BLaER1 treated with 17β-estradiol and CSF1 and Interleukin-3, amounts not matched to agents 10 nM and 100 nM (cell line): ENCODE measurements around the gene MASP2.
"Not testable (repeated sequence)": the region's sequence is repeated elsewhere in the genome, so short reads cannot be mapped to it uniquely, and the experiment has no call there.

Experiments
- H3K27ac ChIP-seq, 11 experiments: shearing (Covaris generic); formaldehyde crosslinking; 2 replicates each; pipeline ENCODE4 v1.8.1; 2022
- H3K27me3 ChIP-seq, 11 experiments: shearing (Covaris generic); formaldehyde crosslinking; 2 replicates each; pipeline ENCODE4 v1.8.1; 2022
- H3K36me3 ChIP-seq, 11 experiments: shearing (Covaris generic); formaldehyde crosslinking; 2 replicates each; pipeline ENCODE4 v1.8.1; 2022
- H3K4me1 ChIP-seq, 10 experiments: shearing (Covaris generic); formaldehyde crosslinking; 2 replicates each; pipeline ENCODE4 v1.8.1; 2022
- H3K4me2 ChIP-seq, 11 experiments: shearing (Covaris generic); formaldehyde crosslinking; 2 replicates each; pipeline ENCODE4 v1.8.1; 2022
- H3K4me3 ChIP-seq, 10 experiments: shearing (Covaris generic); formaldehyde crosslinking; 2 replicates each; pipeline ENCODE4 v1.8.1; 2022
- H3K9ac ChIP-seq, 11 experiments: shearing (Covaris generic); formaldehyde crosslinking; 2 replicates each; pipeline ENCODE4 v1.8.1; 2022
- H3K9me3 ChIP-seq, 11 experiments: shearing (Covaris generic); formaldehyde crosslinking; replicated peaks in 1 of 11; 2 replicates each; pipeline ENCODE4 v1.8.1; 2022
- H4K20me1 ChIP-seq, 11 experiments: shearing (Covaris generic); formaldehyde crosslinking; 2 replicates each; pipeline ENCODE4 v1.8.1; 2022
- Cebpa-rat ChIP-seq, 11 experiments: shearing (Covaris generic); IDR thresholded peaks; 2 replicates each; pipeline ENCODE4 v1.8.1; 2022

The MASP2 gene

GRCh38 chr1:11044849-11045427 is 2.1 kb downstream of the MASP2 start:
- Histone ChIP-seq H3K9ac (no peak overlapping the region), H3K4me2 (no peak overlapping the region), H4K20me1 (peaks cover 0 to 7% (median 0%) of the 10 kb centered on the region in 11 experiments; a peak in 1 of 22 replicates), H3K27me3 (no peaks in the 10 kb centered on the region), H3K9me3 (no peaks in the 10 kb centered on the region), H3K36me3 (no peaks in the 10 kb centered on the region), H3K4me1 (no peaks in the 10 kb centered on the region), H3K4me3 (no peak overlapping the region), H3K27ac (no peak overlapping the region)
- TF ChIP-seq Cebpa-rat (IDR thresholded peaks at IDR 0.05), result no peak

DNA sequence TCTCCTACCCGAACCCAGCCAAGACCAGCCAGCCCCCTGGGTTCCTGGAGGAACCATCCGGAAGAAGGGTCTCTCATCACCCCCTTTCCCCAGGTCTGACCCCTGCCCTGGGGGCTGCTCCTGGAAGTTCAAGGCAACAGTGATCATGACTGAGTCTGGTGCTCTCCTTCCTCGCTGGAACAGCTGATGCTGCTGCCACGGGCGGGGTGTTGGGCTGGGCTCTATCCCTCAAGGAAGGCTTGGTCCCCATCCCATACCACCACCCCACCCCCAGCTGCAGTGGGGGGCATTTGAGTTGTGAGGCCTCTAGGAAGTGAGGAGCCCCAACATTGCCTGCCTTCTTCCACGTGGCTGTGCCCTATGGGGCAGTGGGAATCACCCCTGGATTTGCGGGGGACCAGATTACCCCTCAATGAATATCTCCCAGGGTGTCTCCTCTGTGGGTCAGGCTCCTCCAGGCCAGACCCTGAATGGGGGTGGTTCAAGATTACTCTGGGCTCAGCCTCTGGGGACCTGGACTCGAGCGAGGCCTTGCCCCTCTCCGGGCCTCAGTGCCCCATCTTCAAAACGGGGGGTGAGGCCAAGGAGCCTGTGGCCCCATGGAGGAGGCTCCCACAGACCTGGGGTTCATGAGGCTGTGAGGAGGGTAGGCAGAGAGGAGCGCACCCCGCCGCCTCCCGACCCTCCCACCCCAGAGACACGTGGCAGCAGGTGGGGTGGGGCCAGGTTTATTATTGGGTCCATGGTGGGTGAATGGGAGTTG is 2.8 kb downstream of the MASP2 start:
- Histone ChIP-seq H3K4me1 (no peaks in the 10 kb centered on the region), H3K36me3 (no peaks in the 10 kb centered on the region), H3K4me2 (no peak overlapping the region), H3K27me3 (no peaks in the 10 kb centered on the region), H3K27ac (no peak overlapping the region), H4K20me1 (peaks cover 0 to 7% (median 0%) of the 10 kb centered on the region in 11 experiments; a peak in 1 of 22 replicates), H3K4me3 (no peak overlapping the region), H3K9ac (0 out of 22 replicates have a peak overlapping the region, but pooled peaks of 1 of the 11 experiments have one; percentile 5), H3K9me3 (no peaks in the 10 kb centered on the region)
- no peak for TF ChIP-seq Cebpa-rat (IDR thresholded peaks at IDR 0.05)

- H3K27me3 ChIP-seq, result no peaks in the 10 kb centered on the region
Observed at GRCh38 chr1:11042995-11043874, 3.8 kb downstream of the MASP2 start.

DNA sequence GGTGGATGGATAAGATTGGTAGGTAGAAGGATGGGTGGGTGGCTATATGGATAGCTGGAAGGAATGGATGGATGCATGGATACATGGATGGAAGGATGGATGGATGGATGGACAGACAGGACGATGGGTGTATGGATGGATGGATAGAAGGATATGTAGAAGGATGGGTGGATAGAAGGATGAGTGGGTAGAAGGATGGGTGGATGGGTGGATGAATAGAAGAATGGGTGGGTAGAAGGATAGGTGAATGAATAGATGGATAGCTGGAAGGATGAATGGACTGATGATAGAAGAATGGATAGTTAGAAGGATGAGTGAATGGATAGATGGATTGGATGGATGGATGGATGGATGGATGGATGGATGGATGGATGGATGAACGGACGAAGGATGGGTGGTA is 5.0 kb downstream of the MASP2 start:
- Histone ChIP-seq H3K27me3 (no peaks in the 10 kb centered on the region), H3K36me3 (no peaks in the 10 kb centered on the region), H3K9ac (no peak overlapping the region), H3K4me3 (no peak overlapping the region), H3K27ac (no peak overlapping the region), H3K4me2 (no peak overlapping the region), H4K20me1 (peaks cover 0 to 7% (median 0%) of the 10 kb centered on the region in 11 experiments; a peak in 1 of 22 replicates), H3K9me3 (no peaks in the 10 kb centered on the region), H3K4me1 (peaks cover 0 to 4% (median 0%) of the 10 kb centered on the region in 10 experiments; a peak in 3 of 20 replicates)
- TF ChIP-seq Cebpa-rat (IDR thresholded peaks at IDR 0.05), result no peak

More at GRCh38 chr1:11042995-11043874, 3.8 kb downstream of the MASP2 start:
- H3K4me2 ChIP-seq, result no peak overlapping the region
- no peak overlapping the region for H3K27ac ChIP-seq
- H4K20me1 ChIP-seq, result peaks cover 0 to 7% (median 0%) of the 10 kb centered on the region in 11 experiments; a peak in 1 of 22 replicates
- H3K4me1 ChIP-seq, result no peaks in the 10 kb centered on the region
- no peaks in the 10 kb centered on the region for H3K36me3 ChIP-seq
- H3K4me3 ChIP-seq, result no peak overlapping the region
- TF ChIP-seq Cebpa-rat (IDR thresholded peaks at IDR 0.05), result no peak
- no peaks in the 10 kb centered on the region for H3K9me3 ChIP-seq
- no peak overlapping the region for H3K9ac ChIP-seq

GRCh38 chr1:11041048-11041447 is 6.0 kb downstream of the MASP2 start:
- 0 out of 22 replicates have a peak, but pooled peaks cover 0 to under 1% (median 0%) of the 10 kb centered on the region in 11 experiments for H4K20me1 ChIP-seq
- H3K4me3 ChIP-seq, result no peak overlapping the region
- H3K4me2 ChIP-seq, result no peak overlapping the region
- H3K27me3 ChIP-seq, result no peaks in the 10 kb centered on the region
- peaks cover 0 to 4% (median 0%) of the 10 kb centered on the region in 10 experiments; a peak in 3 of 20 replicates for H3K4me1 ChIP-seq
- H3K9me3 ChIP-seq, result no peaks in the 10 kb centered on the region
- H3K27ac ChIP-seq, result no peak overlapping the region
- TF ChIP-seq Cebpa-rat (IDR thresholded peaks at IDR 0.05), result no peak
- no peak overlapping the region for H3K9ac ChIP-seq
- no peaks in the 10 kb centered on the region for H3K36me3 ChIP-seq

DNA sequence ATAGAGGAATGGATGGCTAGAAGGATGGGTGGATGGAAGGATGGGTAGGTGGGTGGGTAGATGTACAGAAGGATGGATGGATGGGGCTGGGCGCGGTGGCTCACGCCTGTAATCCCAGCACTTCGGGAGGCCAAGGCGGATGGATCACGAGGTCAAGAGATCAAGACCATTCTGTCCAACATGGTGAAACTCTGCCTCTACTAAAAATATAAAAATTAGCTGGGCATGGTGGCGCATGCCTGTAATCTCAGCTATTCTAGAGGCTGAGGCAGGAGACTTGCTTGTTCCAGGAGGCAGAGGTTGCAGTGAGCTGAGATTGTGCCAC is 7.0 kb downstream of the MASP2 start:
- not testable (repeated sequence) for H3K9ac ChIP-seq, H3K27ac ChIP-seq, H3K36me3 ChIP-seq, H3K9me3 ChIP-seq, H4K20me1 ChIP-seq, H3K4me2 ChIP-seq, H3K4me3 ChIP-seq, H3K27me3 ChIP-seq, H3K4me1 ChIP-seq

GRCh38 chr1:11039351-11040104 is 7.5 kb downstream of the MASP2 start:
- Histone ChIP-seq H3K9ac (no peak overlapping the region), H3K27me3 (no peaks in the 10 kb centered on the region), H3K4me1 (peaks cover 0 to 4% (median 0%) of the 10 kb centered on the region in 10 experiments; a peak in 3 of 20 replicates), H3K9me3 (no peaks in the 10 kb centered on the region), H3K4me3 (no peak overlapping the region), H3K27ac (no peak overlapping the region), H3K4me2 (no peak overlapping the region), H3K36me3 (no peaks in the 10 kb centered on the region), H4K20me1 (no peaks in the 10 kb centered on the region)
- TF ChIP-seq Cebpa-rat (IDR thresholded peaks at IDR 0.05), result no peak

GRCh38 chr1:11037740-11038182 is 9.3 kb downstream of the MASP2 start:
- Histone ChIP-seq H3K4me3 (no peak overlapping the region), H3K36me3 (no peaks in the 10 kb centered on the region), H3K4me1 (peaks cover 0 to 4% (median 0%) of the 10 kb centered on the region in 10 experiments; a peak in 3 of 20 replicates), H3K9me3 (no peaks in the 10 kb centered on the region), H3K27ac (no peak overlapping the region), H4K20me1 (no peaks in the 10 kb centered on the region), H3K4me2 (peak overlapping the region in 1 of 11 experiments; percentile 8; a peak in 1 of 22 replicates), H3K27me3 (no peaks in the 10 kb centered on the region), H3K9ac (no peak overlapping the region)
- no peak for TF ChIP-seq Cebpa-rat (IDR thresholded peaks at IDR 0.05)

- not testable (repeated sequence) for H3K27ac ChIP-seq, H3K4me2 ChIP-seq, H3K4me3 ChIP-seq, H3K4me1 ChIP-seq, H3K27me3 ChIP-seq, H3K9me3 ChIP-seq, H3K36me3 ChIP-seq, H4K20me1 ChIP-seq, H3K9ac ChIP-seq
Observed at GRCh38 chr1:11037019-11037739, 9.9 kb downstream of the MASP2 start.
